COLO668 (cell line): ENCODE results near the gene MED29.

Experiments used
- DNase-seq: peaks from one replicate; lab custom pipeline; 2025; ENCODE audit not compliant: unreplicated experiment; lab: John Stamatoyannopoulos, UW

The MED29 gene

GRCh38 chr19:39410017-39410830 lies 19.0 kb downstream of the MED29 start:
- peak; percentile 59 for DNase-seq

GRCh38 chr19:39410831-39411080 lies 19.6 kb downstream of the MED29 start:
- DNase-seq, result no peak

- peak; percentile 7 for DNase-seq
Measured at GRCh38 chr19:39411081-39411831, 20.1 kb downstream of the MED29 start.

GRCh38 chr19:39411832-39412099 lies 20.6 kb downstream of the MED29 start:
- DNase-seq, result peak; percentile 88

GRCh38 chr19:39412100-39412866 lies 21.1 kb downstream of the MED29 start, which contains the start of gene PLEKHG2:
Gene PLEKHG2, plus strand, starts transcription at chr19:39412669. Its CDS starts 1,418 bp downstream, at chr19:39414087.
- DNase-seq, result peak; percentile 95

GRCh38 chr19:39412867-39413271 lies 21.7 kb downstream of the MED29 start:
- DNase-seq, result no peak

- peak; percentile 33 for DNase-seq
Measured at GRCh38 chr19:39413272-39413910, 22.2 kb downstream of the MED29 start.

GRCh38 chr19:39413911-39414608 lies 22.9 kb downstream of the MED29 start:
- DNase-seq, result peak; percentile 12

GRCh38 chr19:39415111-39416046 lies 24.2 kb downstream of the MED29 start:
- no peak for DNase-seq

- DNase-seq, result no peak
Measured at GRCh38 chr19:39416152-39417120, 25.3 kb downstream of the MED29 start.

GRCh38 chr19:39417463-39418181 lies 26.4 kb downstream of the MED29 start:
- DNase-seq, result no peak

GRCh38 chr19:39419003-39419402 lies 27.8 kb downstream of the MED29 start:
- DNase-seq, result no peak

- no peak for DNase-seq
Measured at GRCh38 chr19:39420769-39421168, 29.6 kb downstream of the MED29 start.

- DNase-seq, result no peak
Measured at GRCh38 chr19:39422020-39422419, 30.8 kb downstream of the MED29 start.

- no peak for DNase-seq
Measured at GRCh38 chr19:39423258-39424086, 32.3 kb downstream of the MED29 start.

GRCh38 chr19:39424934-39425333 lies 33.8 kb downstream of the MED29 start:
- no peak for DNase-seq

GRCh38 chr19:39425744-39426143 lies 34.6 kb downstream of the MED29 start:
- no peak for DNase-seq
